Osteoblast (primary cell): ENCODE data around the gene EVI5. TPM values are rescaled to one million over a fixed set of nuclear protein-coding genes. Genes with fewer than 3 reads are reported as not detected.

ENCODE experiments used
- DNase-seq: peaks from one replicate; pipeline ENCODE4 v3.0.0; 2011; ENCODE audit warnings: low spot score, mixed read lengths; ENCODE audit not compliant: insufficient read length; ENCODE audit errors: missing footprints
- H2AFZ ChIP-seq: 2 replicates; pipeline ENCODE4 v1.6.0; 2011; ENCODE audit warnings: mild to moderate bottlenecking, low read length
- H3K27ac ChIP-seq: 2 replicates; pipeline ENCODE4 v1.5.1; 2011; ENCODE audit warnings: mild to moderate bottlenecking, low read depth, low read length, moderate library complexity
- H3K27me3 ChIP-seq: 2 replicates; pipeline ENCODE4 v1.6.0; 2012; ENCODE audit warnings: mild to moderate bottlenecking, control low read depth, inconsistent platforms, low read length, moderate library complexity; ENCODE audit not compliant: insufficient read depth
- H3K36me3 ChIP-seq: 2 replicates; pipeline ENCODE4 v1.5.1; 2011; ENCODE audit warnings: mild to moderate bottlenecking, low read length, control low read depth, moderate library complexity; ENCODE audit not compliant: insufficient read depth
- H3K4me1 ChIP-seq: 2 replicates; pipeline ENCODE4 v1.5.1; 2011; ENCODE audit warnings: mild to moderate bottlenecking, low read length, control low read depth, moderate library complexity; ENCODE audit not compliant: insufficient read depth
- H3K4me2 ChIP-seq: 2 replicates; pipeline ENCODE4 v1.6.0; 2011; ENCODE audit warnings: mild to moderate bottlenecking, low read length; ENCODE audit not compliant: insufficient read depth
- H3K4me3 ChIP-seq: fragments of 200-600 bp; sonication (generic); 3 replicates; pipeline ENCODE4 v1.5.1; 2012; ENCODE audit warnings: mild to moderate bottlenecking, low read length, inconsistent platforms; ENCODE audit not compliant: insufficient read depth
- H3K79me2 ChIP-seq: 2 replicates; pipeline ENCODE4 v1.6.0; 2012; ENCODE audit warnings: mild to moderate bottlenecking, low read length, control low read depth, inconsistent platforms; ENCODE audit not compliant: insufficient read depth
- H3K9me3 ChIP-seq: 2 replicates; pipeline ENCODE4 v1.5.1; 2011; ENCODE audit warnings: low read depth, low read length, control low read depth
- H4K20me1 ChIP-seq: 2 replicates; pipeline ENCODE4 v1.6.0; 2012; ENCODE audit warnings: mild to moderate bottlenecking, low read length, control low read depth; ENCODE audit not compliant: insufficient read depth
- total RNA-seq: library from RNA; depleted of rRNA; stranded (reverse); fragments of >200 nt; gene quantifications from 2 replicates; pipeline ENCODE4 v1.2.3, GENCODE V29; 2012
- TF ChIP-seq, protein P1 (sequence below): IDR thresholded peaks from 2 replicates; pipeline ENCODE4 v1.5.1; 2011; ENCODE audit warnings: mild to moderate bottlenecking, low read depth, low read length, moderate library complexity; ENCODE audit errors: extremely low read depth

The EVI5 gene
- total RNA-seq, 1 donor, result 51.8 TPM

DNA sequence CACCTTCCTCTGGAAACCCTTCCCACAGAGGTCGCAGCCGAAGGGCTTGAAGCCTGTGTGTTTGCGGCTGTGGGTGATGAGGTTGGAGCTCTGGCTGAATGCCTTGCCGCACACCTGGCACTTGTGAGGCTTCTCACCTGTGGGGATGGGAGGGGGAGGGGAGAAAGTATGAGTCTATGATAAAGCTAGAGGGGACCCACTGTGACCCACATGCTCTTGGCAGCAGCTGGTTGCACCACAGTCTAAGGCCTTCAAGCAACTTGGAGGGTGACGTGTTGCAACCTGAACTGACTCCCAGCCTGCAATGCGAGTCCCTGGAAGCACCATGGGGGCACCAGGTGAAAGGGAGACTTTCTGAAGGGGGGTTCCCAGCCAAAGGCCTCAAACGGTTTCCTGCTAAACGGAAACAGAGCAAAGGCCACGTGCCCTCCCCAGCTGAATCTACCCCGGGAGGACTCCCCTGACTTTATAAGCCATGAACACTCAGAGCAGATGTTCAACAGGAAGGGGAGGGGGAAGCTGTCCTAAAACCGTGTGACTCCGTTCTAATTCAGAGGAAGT, 308.8 kb downstream of the EVI5 start:
- no peak overlapping the region for H3K27ac ChIP-seq
- H3K36me3 ChIP-seq, result no peaks in the 10 kb centered on the region
- no peak overlapping the region for H2AFZ ChIP-seq
- no peak overlapping the region for H3K4me3 ChIP-seq
- no peaks in the 10 kb centered on the region for H4K20me1 ChIP-seq
- H3K4me2 ChIP-seq, result no peak overlapping the region
- no peaks in the 10 kb centered on the region for H3K9me3 ChIP-seq
- TF ChIP-seq, protein P1, sequence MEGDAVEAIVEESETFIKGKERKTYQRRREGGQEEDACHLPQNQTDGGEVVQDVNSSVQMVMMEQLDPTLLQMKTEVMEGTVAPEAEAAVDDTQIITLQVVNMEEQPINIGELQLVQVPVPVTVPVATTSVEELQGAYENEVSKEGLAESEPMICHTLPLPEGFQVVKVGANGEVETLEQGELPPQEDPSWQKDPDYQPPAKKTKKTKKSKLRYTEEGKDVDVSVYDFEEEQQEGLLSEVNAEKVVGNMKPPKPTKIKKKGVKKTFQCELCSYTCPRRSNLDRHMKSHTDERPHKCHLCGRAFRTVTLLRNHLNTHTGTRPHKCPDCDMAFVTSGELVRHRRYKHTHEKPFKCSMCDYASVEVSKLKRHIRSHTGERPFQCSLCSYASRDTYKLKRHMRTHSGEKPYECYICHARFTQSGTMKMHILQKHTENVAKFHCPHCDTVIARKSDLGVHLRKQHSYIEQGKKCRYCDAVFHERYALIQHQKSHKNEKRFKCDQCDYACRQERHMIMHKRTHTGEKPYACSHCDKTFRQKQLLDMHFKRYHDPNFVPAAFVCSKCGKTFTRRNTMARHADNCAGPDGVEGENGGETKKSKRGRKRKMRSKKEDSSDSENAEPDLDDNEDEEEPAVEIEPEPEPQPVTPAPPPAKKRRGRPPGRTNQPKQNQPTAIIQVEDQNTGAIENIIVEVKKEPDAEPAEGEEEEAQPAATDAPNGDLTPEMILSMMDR, result no peak
- H3K27me3 ChIP-seq, result peaks cover 81% of the 10 kb centered on the region
- H3K4me1 ChIP-seq, result no peaks in the 10 kb centered on the region
- H3K79me2 ChIP-seq, result no peaks in the 10 kb centered on the region
- no peak for DNase-seq

DNA sequence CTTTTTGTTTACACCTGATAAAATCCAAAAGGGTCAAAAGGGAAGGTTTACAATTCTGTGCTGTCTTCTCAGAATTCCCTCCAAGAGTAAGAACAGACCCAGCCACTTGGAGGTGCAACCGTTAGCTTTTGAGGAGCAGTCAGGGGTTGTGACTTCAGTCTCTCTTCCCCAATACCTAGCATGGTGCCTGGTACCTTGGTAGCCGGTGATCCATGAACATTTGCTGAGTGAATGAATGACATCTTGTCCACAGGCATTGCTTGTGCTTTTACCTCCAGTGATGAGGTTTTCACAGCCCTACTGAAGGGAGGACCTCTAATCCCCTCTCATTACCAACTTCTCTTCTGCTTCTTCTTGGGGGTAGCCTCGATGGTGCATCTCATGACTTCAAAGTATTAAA, 309.9 kb downstream of the EVI5 start:
- Histone ChIP-seq H4K20me1 (no peaks in the 10 kb centered on the region), H3K4me2 (no peak overlapping the region), H3K27me3 (peaks cover 69% of the 10 kb centered on the region), H3K4me1 (no peaks in the 10 kb centered on the region), H3K4me3 (no peak overlapping the region), H3K79me2 (no peaks in the 10 kb centered on the region), H2AFZ (no peak overlapping the region), H3K9me3 (no peaks in the 10 kb centered on the region), H3K27ac (no peak overlapping the region), H3K36me3 (no peaks in the 10 kb centered on the region)
- no peak for DNase-seq
- TF ChIP-seq, protein P1, result no peak

DNA sequence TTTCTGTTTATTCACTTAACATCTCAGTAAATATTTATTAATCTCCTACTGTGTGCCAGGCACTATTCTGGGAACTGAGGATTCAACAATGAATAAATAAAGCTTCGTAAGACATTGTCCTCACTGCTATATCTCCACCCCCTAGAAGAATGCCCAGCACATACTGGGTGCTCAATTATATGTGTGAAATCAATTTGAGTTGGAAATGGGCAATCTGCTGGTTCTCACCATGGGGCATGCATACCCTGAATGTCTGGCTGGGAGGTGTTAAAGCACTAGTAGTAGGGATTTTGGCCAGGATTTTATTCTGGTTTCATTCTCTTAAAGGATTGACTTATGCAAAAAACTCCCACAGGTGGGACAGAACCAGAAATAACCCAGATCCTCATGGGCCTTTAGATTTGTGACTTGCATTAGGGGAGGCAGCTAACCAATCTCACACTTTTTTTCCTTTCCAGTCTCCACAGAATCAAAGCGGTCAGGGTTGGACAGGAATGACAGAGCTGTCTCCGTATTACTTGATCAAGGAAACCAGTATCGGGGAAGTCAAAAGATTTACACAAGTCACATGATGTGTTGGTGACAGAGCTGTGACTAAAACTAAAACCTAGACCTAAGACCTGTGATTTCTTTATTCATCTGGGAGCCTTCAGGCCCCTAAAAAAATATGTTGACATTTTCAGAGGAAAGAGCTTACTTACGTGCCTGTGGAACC, 311.0 kb downstream of the EVI5 start:
- no peak overlapping the region for H3K27ac ChIP-seq
- H3K27me3 ChIP-seq, result peaks cover 59% of the 10 kb centered on the region
- no peak for DNase-seq
- TF ChIP-seq, protein P1, result no peak
- H3K9me3 ChIP-seq, result no peaks in the 10 kb centered on the region
- no peaks in the 10 kb centered on the region for H3K4me1 ChIP-seq
- H3K4me2 ChIP-seq, result no peak overlapping the region
- no peaks in the 10 kb centered on the region for H3K36me3 ChIP-seq
- H3K4me3 ChIP-seq, result no peak overlapping the region
- no peak overlapping the region for H2AFZ ChIP-seq
- no peaks in the 10 kb centered on the region for H3K79me2 ChIP-seq
- no peaks in the 10 kb centered on the region for H4K20me1 ChIP-seq

DNA sequence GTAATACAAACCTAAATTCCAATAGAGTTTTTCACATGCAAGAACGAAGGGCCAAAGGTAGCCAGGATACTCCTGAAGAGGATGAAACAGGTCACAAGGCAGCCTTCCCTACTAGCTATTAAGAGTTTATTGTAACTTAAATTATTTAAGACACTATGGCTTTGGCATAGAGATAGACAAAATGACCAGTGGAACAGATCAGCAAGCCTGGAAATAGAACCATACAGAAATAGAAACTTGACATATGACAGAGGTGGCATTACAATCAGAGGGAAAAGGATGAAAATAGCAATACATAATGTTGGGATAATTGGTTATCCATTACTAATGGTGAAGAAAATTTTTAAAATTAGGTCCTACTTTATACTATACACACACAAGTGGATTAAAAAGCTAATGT, 314.7 kb downstream of the EVI5 start:
- no peaks in the 10 kb centered on the region for H3K36me3 ChIP-seq
- H3K4me3 ChIP-seq, result no peak overlapping the region
- H4K20me1 ChIP-seq, result no peaks in the 10 kb centered on the region
- no peaks in the 10 kb centered on the region for H3K4me1 ChIP-seq
- H3K27ac ChIP-seq, result no peak overlapping the region
- H3K4me2 ChIP-seq, result no peak overlapping the region
- H3K9me3 ChIP-seq, result no peaks in the 10 kb centered on the region
- TF ChIP-seq, protein P1, result no peak
- no peak for DNase-seq
- H3K79me2 ChIP-seq, result no peaks in the 10 kb centered on the region
- H2AFZ ChIP-seq, result no peak overlapping the region
- peaks cover 25% of the 10 kb centered on the region for H3K27me3 ChIP-seq
